Posterior vena cava (tissue), 2 donors: ENCODE data around the gene CHST12. TPM values are rescaled to one million over a fixed set of nuclear protein-coding genes. Genes with fewer than 3 reads are reported as not detected.
"Not testable (repeated sequence)": the region's sequence is repeated elsewhere in the genome, so short reads cannot be mapped to it uniquely, and the experiment has no call there.

Experiments used
- DNase-seq: peaks from one replicate; pipeline ENCODE4 v3.0.0-alpha.2; 2020; ENCODE audit warnings: low spot score
- intact Hi-C, 2 donors: fragments of 100-400 bp; cut with DNase I; formaldehyde crosslinking; loops; one replicate each; pipeline versions ENCODE4 v1.14.1 to v1.14.2; 2022 to 2023
- total RNA-seq, 2 donors: library from RNA; stranded (reverse); fragmentation: NEBNext Ultra II Directional; extraction: Animal tissue kit (Norgen Biotek cat#: 25700); gene quantifications; one replicate each; pipeline ENCODE4 v1.2.1, GENCODE V29; 2021
- donor health status: DM: yes; HTN: yes; CAD: no.
- donor health status: DM: yes; HTN: yes; CAD: no.

The CHST12 gene
- total RNA-seq, 2 donors from 2014 or later: 21.4 to 28.3 TPM

GRCh38 chr7:2374830-2375728 is 28.3 kb upstream of the CHST12 start:
- intact Hi-C loops: no loop called here
- DNase-seq: no peak

- intact Hi-C loops: no loop called here
- no peak for DNase-seq
Measured at GRCh38 chr7:2376351-2377154, 26.9 kb upstream of the CHST12 start.

DNA sequence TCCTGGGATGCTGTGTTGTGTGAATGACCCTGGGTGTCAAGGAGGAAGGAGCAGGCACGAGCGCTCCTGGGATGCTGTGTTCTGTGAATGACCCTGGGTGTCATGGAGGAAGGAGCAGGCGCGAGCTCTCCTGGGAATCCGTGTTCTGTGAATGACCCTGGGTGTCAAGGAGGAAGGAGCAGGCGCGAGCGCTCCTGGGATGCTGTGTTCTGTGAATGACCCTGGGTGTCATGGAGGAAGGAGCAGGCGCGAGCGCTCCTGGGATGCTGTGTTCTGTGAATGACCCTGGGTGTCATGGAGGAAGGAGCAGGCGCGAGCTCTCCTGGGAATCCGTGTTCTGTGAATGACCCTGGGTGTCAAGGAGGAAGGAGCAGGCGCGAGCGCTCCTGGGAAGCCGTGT is 25.9 kb upstream of the CHST12 start:
- DNase-seq, intact Hi-C loops: not testable (repeated sequence)

- DNase-seq, intact Hi-C loops: not testable (repeated sequence)
Measured at GRCh38 chr7:2378125-2378524, 25.3 kb upstream of the CHST12 start.

- no peak for DNase-seq
- intact Hi-C loops: no loop called here
Measured at GRCh38 chr7:2379161-2379560, 24.2 kb upstream of the CHST12 start.

DNA sequence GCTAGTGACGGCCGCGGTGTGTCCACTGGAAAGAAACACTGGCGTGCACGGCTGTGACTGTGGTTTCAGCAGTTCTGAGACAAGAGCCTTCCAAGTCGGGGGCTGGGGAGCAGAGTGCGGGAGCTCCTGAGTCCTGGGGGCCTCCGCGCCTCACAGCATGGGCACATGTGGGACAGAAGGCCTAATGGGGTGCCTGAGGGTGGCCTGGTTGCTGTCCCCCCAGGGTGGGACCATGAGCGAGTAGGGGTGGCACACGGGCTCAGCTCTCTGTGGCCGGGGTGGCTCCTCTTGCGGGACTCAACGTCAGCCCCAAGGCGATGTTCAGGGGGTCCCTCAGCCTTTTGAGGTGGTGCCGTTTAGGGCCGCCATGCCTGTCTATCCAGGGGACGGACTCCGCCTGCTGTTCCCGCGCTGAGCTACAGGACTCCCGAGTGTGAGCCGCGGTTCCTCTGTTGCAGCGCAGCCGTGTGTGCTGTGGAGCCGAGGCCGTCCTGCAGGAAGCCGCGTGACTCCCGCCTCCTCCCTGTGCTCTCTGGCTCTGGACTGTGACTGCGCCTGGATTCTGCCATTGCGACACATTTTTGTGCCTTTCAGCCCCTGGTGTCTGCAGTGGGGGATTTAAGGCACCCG is 23.5 kb upstream of the CHST12 start:
- intact Hi-C loops: no loop called here

GRCh38 chr7:2380461-2380860 is 22.9 kb upstream of the CHST12 start:
- intact Hi-C loops: no loop called here
- no peak for DNase-seq

More for the DNA sequence above, 23.5 kb upstream of the CHST12 start:
- DNase-seq: no peak

GRCh38 chr7:2381227-2381626 is 22.2 kb upstream of the CHST12 start:
- intact Hi-C loops: no loop called here
- no peak for DNase-seq

GRCh38 chr7:2381881-2382509 is 21.4 kb upstream of the CHST12 start:
- intact Hi-C loops: no loop called here

DNA sequence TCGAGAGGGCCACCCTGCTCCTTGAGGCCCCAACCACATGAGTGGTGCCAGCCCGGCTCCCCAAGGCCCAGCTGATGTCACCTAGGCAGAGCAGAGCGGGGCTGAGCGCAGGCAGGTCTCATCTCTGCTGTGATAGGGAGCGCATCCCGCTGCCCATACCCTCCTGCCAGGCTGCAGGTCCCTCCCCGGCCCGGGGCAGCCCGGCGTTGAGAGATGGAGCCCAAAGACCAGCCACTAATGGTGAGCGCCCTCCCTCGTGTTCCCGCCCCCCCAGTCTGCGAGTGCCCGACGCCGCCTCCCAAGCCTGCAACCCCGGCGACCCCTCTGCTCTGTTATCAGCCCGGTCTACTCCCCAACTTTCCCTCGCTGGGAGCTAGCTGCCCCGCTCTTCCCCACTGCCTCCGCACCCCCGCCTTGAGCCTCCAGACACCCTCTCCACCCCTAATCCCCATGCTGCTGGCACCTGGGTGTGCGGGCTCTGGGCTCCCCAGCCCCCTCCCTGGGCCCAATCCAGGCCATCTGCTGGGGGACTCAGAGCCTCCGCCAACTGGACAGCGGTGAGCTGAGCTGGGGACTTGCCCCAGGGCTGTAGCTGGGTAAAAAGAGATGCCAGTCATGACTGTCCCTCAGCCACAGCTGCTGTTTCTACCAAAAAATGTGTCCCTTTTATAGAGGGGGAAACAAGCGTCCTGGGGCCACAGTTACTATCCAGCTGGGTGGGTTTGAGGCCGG is 19.7 kb upstream of the CHST12 start:
- intact Hi-C loops: no loop called here
- DNase-seq: no peak

More at GRCh38 chr7:2381881-2382509, 21.4 kb upstream of the CHST12 start:
- no peak for DNase-seq

DNA sequence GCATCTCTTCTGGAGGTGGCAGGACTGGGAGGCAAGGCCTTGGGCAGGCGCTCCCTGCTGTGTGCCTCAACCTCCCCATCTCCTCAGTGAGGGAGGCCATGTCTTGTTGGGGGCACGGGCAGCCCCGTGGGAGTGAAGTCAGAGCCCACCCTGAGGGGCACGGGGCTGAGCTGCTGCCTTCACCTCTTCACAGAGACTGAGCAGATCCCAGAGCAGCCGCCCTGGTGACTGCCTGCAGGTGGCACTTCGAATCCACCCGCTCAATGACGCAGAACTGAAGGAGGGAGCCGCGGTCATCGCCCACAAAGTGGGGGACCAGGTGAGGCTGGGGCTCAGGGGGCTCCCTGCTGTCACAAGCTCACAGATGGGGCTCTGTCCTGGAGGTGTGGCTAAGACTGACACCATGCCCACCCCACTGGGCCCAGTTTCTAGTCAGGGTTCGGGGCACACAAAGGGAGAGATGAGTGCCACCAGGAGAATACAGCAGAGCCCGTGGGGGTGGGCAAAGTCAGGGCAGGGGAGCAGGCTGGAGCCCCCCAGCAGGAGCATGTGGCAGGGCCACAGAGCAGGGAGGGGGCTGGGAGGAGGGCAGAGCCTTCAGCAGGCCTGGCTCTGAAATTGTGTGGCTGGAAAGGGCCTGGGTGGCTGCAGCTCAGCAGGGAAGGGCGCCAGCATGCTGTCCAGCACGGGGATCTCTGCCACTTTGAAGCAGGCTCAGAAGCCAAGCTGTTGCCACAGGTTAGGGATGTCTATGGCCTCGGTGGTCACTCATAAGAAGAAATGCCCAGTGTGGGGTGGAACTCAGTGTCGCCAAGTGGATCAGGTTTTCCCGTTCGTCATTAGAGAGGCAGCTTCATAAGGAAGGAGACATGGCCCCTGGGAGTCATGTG is 18.8 kb upstream of the CHST12 start:
- intact Hi-C loops: no loop called here
- no peak for DNase-seq

GRCh38 chr7:2386122-2386521 is 17.3 kb upstream of the CHST12 start:
- intact Hi-C loops: not testable (repeated sequence)

GRCh38 chr7:2386964-2387669 is 16.3 kb upstream of the CHST12 start:
- intact Hi-C loops: no loop called here
- DNase-seq: no peak

More at GRCh38 chr7:2386122-2386521, 17.3 kb upstream of the CHST12 start:
- DNase-seq: not testable (repeated sequence)

DNA sequence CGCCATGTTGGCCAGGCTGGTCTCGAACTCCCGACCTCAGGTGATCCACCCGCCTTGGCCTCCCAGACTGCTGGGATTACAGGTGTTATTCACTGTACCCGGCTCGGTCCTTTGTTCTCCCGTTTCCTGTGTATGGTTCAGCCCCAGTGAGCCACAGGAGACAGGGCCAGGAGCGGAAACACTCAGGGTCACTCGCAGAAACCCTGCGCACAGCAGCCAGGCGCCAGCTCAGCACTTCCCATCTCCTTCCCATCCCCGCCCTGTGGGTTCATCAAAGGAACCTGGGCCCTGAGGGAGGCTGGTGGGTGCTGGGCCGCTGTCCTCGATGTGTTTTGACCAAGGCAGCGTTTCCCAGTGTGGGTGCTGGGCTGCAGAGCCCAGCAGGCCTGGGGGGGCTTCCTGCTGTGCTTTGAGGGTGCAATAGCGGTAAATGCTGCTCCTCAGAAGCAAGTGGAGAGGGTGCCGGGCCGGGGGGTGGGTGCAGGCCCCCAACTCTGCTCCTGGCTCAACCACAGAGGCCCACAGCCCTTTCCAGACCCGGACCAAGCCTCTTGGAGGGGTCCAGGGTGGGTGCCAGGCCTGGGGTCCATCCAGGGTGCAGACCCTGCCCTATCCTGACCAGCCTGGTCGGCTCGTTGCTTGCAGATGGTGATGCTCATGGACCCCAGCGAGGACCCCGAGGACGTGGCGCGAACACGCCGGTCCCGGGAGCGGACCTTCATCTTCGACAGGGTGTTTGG is 15.3 kb upstream of the CHST12 start:
- intact Hi-C loops: no loop called here
- no peak for DNase-seq

GRCh38 chr7:2388637-2388954 is 14.8 kb upstream of the CHST12 start:
- intact Hi-C loops: no loop called here
- no peak for DNase-seq

- intact Hi-C loops, DNase-seq: not testable (repeated sequence)
Measured at GRCh38 chr7:2390020-2390816, 13.2 kb upstream of the CHST12 start.
